Muscle layer of duodenum (tissue), 2 donors: ENCODE data around the gene SH3D19.

ENCODE experiments used
- H3K27ac ChIP-seq: one replicate; pipeline ENCODE4 v1.7.0; 2013; ENCODE audit warnings: mild to moderate bottlenecking, low read length
- H3K27me3 ChIP-seq: one replicate; pipeline ENCODE4 v1.7.0; 2013; ENCODE audit warnings: low read depth, mild to moderate bottlenecking, control low read depth, low read length
- H3K36me3 ChIP-seq, 2 donors: one replicate each; pipeline ENCODE4 v1.7.0; 2013; ENCODE audit warnings: low read length in 2 of 2, control low read depth in 1 of 2, mild to moderate bottlenecking in 1 of 2; ENCODE audit not compliant: insufficient read depth in 2 of 2, control insufficient read depth in 1 of 2
- H3K4me1 ChIP-seq, 2 donors: one replicate each; pipeline ENCODE4 v1.7.0; 2013; ENCODE audit warnings: low read length in 2 of 2, mild to moderate bottlenecking in 2 of 2, control low read depth in 1 of 2, moderate library complexity in 1 of 2; ENCODE audit not compliant: insufficient read depth in 2 of 2, control insufficient read depth in 1 of 2
- H3K4me3 ChIP-seq, 2 donors: one replicate each; pipeline ENCODE4 v1.7.0; 2013; ENCODE audit warnings: low read length in 2 of 2, low read depth in 1 of 2, mild to moderate bottlenecking in 1 of 2
- H3K9me3 ChIP-seq, 2 donors: one replicate each; pipeline ENCODE4 v1.7.0; 2013; ENCODE audit warnings: low read length in 2 of 2, control low read depth in 1 of 2, mild to moderate bottlenecking in 1 of 2; ENCODE audit not compliant: control insufficient read depth in 1 of 2
- donor health status: healthy.

Gene SH3D19

GRCh38 chr4:151319490-151319889 lies 5.9 kb downstream of the SH3D19 start:
- Histone ChIP-seq H3K27me3 (no peaks in the 10 kb centered on the region), H3K4me3 (no peak overlapping the region), H3K36me3 (no peaks in the 10 kb centered on the region), H3K27ac (no peak overlapping the region), H3K9me3 (no peaks in the 10 kb centered on the region), H3K4me1 (peaks cover 11 to 20% of the 10 kb centered on the region in 2 donors)

- Histone ChIP-seq H3K9me3 (no peaks in the 10 kb centered on the region), H3K36me3 (no peaks in the 10 kb centered on the region), H3K4me1 (peaks cover 17 to 19% of the 10 kb centered on the region in 2 donors), H3K27me3 (no peaks in the 10 kb centered on the region), H3K4me3 (no peak overlapping the region), H3K27ac (no peak overlapping the region)
Measured at GRCh38 chr4:151318307-151319006, 6.9 kb downstream of the SH3D19 start.

GRCh38 chr4:151316645-151317044 lies 8.8 kb downstream of the SH3D19 start:
- Histone ChIP-seq H3K36me3 (no peaks in the 10 kb centered on the region), H3K27ac (no peak overlapping the region), H3K4me1 (peaks cover 16 to 19% of the 10 kb centered on the region in 2 donors), H3K27me3 (no peaks in the 10 kb centered on the region), H3K9me3 (no peaks in the 10 kb centered on the region), H3K4me3 (no peak overlapping the region)

GRCh38 chr4:151315212-151315886 lies 10.1 kb downstream of the SH3D19 start:
- Histone ChIP-seq H3K4me3 (no peak overlapping the region), H3K9me3 (no peaks in the 10 kb centered on the region), H3K4me1 (peaks cover 10 to 19% of the 10 kb centered on the region in 2 donors), H3K36me3 (no peaks in the 10 kb centered on the region), H3K27ac (peak overlapping the region; percentile 54), H3K27me3 (no peaks in the 10 kb centered on the region)

- H3K9me3 ChIP-seq: no peaks in the 10 kb centered on the region
- H3K4me3 ChIP-seq: no peak overlapping the region
- peak overlapping the region; percentile 54 for H3K27ac ChIP-seq
- no peaks in the 10 kb centered on the region for H3K36me3 ChIP-seq
- peaks cover 10 to 19% of the 10 kb centered on the region in 2 donors for H3K4me1 ChIP-seq
- H3K27me3 ChIP-seq: no peaks in the 10 kb centered on the region
Measured at GRCh38 chr4:151314479-151314878, 10.9 kb downstream of the SH3D19 start.

- Histone ChIP-seq H3K36me3 (no peaks in the 10 kb centered on the region), H3K27ac (peak overlapping the region; percentile 56), H3K4me1 (peaks cover 10 to 19% of the 10 kb centered on the region in 2 donors), H3K27me3 (no peaks in the 10 kb centered on the region), H3K4me3 (no peak overlapping the region), H3K9me3 (no peaks in the 10 kb centered on the region)
Measured at GRCh38 chr4:151314010-151314355, 11.4 kb downstream of the SH3D19 start.

- Histone ChIP-seq H3K27ac (peak overlapping the region; percentile 56), H3K27me3 (no peaks in the 10 kb centered on the region), H3K4me3 (no peak overlapping the region), H3K36me3 (no peaks in the 10 kb centered on the region), H3K4me1 (peaks cover 10 to 19% of the 10 kb centered on the region in 2 donors), H3K9me3 (no peaks in the 10 kb centered on the region)
Measured at GRCh38 chr4:151313306-151314009, 11.9 kb downstream of the SH3D19 start.

GRCh38 chr4:151310124-151310728 lies 15.2 kb downstream of the SH3D19 start:
- Histone ChIP-seq H3K4me1 (peaks cover 8 to 9% of the 10 kb centered on the region in 2 donors), H3K9me3 (no peaks in the 10 kb centered on the region), H3K27ac (no peak overlapping the region)

GRCh38 chr4:151304755-151305154 lies 20.6 kb downstream of the SH3D19 start:
- Histone ChIP-seq H3K4me1 (peaks cover 0 to 23% of the 10 kb centered on the region in 2 donors), H3K27me3 (no peaks in the 10 kb centered on the region), H3K9me3 (no peaks in the 10 kb centered on the region), H3K36me3 (no peaks in the 10 kb centered on the region), H3K4me3 (no peak overlapping the region), H3K27ac (no peak overlapping the region)

More at GRCh38 chr4:151310124-151310728, 15.2 kb downstream of the SH3D19 start:
- Histone ChIP-seq H3K4me3 (no peak overlapping the region), H3K36me3 (no peaks in the 10 kb centered on the region), H3K27me3 (no peaks in the 10 kb centered on the region)

- Histone ChIP-seq H3K4me1 (peaks cover 0 to 23% of the 10 kb centered on the region in 2 donors), H3K27ac (no peak overlapping the region), H3K36me3 (no peaks in the 10 kb centered on the region), H3K27me3 (no peaks in the 10 kb centered on the region), H3K4me3 (no peak overlapping the region), H3K9me3 (no peaks in the 10 kb centered on the region)
Measured at GRCh38 chr4:151304226-151304625, 21.2 kb downstream of the SH3D19 start.

GRCh38 chr4:151302432-151302831 lies 23.0 kb downstream of the SH3D19 start:
- H3K4me1 ChIP-seq: peaks cover 0 to 22% of the 10 kb centered on the region in 2 donors
- H3K36me3 ChIP-seq: no peaks in the 10 kb centered on the region
- H3K9me3 ChIP-seq: no peaks in the 10 kb centered on the region
- no peak overlapping the region for H3K27ac ChIP-seq
- no peaks in the 10 kb centered on the region for H3K27me3 ChIP-seq
- H3K4me3 ChIP-seq: no peak overlapping the region
